ENCODE results near the gene TBC1D2. TPM values are rescaled to one million over a fixed set of nuclear protein-coding genes. Genes with fewer than 3 reads are reported as not detected.

TBC1D2 gene
- total and polyA plus RNA-seq, 2 of the 13 experiments (the other 11 are each of a cell fraction or from before 2014, with no cell fraction given) = 2.0 to 2.8 TPM

DNA sequence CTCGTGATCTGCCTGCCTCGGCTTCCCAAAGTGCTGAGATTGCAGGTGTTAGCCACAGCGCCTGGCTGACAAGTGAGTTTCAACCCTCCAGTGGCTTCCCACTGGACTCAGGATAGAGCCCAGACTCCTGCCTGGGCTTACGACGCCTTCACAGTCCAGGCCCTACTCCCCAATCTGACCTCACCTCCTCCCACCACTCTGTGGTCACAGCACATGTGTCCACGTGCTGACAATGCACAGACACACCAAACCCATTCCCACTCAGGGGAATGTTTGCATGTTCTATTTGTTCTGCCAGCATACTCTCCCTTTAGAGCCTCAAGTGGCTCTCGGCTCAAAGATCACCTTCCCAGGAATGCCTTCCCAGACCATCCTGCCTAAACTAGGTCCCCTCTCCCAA is 105.3 kb downstream of the TBC1D2 start (continued):
- TF ChIP-seq, protein P1, sequence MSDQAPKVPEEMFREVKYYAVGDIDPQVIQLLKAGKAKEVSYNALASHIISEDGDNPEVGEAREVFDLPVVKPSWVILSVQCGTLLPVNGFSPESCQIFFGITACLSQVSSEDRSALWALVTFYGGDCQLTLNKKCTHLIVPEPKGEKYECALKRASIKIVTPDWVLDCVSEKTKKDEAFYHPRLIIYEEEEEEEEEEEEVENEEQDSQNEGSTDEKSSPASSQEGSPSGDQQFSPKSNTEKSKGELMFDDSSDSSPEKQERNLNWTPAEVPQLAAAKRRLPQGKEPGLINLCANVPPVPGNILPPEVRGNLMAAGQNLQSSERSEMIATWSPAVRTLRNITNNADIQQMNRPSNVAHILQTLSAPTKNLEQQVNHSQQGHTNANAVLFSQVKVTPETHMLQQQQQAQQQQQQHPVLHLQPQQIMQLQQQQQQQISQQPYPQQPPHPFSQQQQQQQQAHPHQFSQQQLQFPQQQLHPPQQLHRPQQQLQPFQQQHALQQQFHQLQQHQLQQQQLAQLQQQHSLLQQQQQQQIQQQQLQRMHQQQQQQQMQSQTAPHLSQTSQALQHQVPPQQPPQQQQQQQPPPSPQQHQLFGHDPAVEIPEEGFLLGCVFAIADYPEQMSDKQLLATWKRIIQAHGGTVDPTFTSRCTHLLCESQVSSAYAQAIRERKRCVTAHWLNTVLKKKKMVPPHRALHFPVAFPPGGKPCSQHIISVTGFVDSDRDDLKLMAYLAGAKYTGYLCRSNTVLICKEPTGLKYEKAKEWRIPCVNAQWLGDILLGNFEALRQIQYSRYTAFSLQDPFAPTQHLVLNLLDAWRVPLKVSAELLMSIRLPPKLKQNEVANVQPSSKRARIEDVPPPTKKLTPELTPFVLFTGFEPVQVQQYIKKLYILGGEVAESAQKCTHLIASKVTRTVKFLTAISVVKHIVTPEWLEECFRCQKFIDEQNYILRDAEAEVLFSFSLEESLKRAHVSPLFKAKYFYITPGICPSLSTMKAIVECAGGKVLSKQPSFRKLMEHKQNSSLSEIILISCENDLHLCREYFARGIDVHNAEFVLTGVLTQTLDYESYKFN (CRISPR knock-in tag; conservative IDR thresholded peaks at IDR 0.05) = peak; percentile 57; the same call in 1 of the 2 replicates
- TF ChIP-seq FOXA1 (IDR thresholded peaks at IDR 0.05) (no peak), FOXA1 (CRISPR knock-in tag; IDR thresholded peaks at IDR 0.05) (peak; percentile 37; the same call in 1 of the 2 replicates), ISL2 (CRISPR knock-in tag; IDR thresholded peaks at IDR 0.05) (0 out of 2 replicates have a peak, but pooled peaks have one; percentile 18), REPIN1 (CRISPR knock-in tag; IDR thresholded peaks at IDR 0.05; ENCODE audit: borderline replicate concordance, low read depth) (0 out of 2 replicates have a peak, but pooled peaks have one; percentile 42), SOX6 (IDR thresholded peaks at IDR 0.05) (no peak), SOX6 (CRISPR knock-in tag; IDR thresholded peaks at IDR 0.05) (peak; percentile 60), ZMYM4 (CRISPR knock-in tag; IDR thresholded peaks at IDR 0.05) (peak; percentile 35; the same call in 1 of the 2 replicates), TGIF2 (CRISPR knock-in tag; IDR thresholded peaks at IDR 0.05) (peak; percentile 41; the same call in 1 of the 2 replicates), FOSL2 (CRISPR knock-in tag; IDR thresholded peaks at IDR 0.05) (peak; percentile 47; the same call in 1 of the 2 replicates)
- TF ChIP-seq, protein P2, sequence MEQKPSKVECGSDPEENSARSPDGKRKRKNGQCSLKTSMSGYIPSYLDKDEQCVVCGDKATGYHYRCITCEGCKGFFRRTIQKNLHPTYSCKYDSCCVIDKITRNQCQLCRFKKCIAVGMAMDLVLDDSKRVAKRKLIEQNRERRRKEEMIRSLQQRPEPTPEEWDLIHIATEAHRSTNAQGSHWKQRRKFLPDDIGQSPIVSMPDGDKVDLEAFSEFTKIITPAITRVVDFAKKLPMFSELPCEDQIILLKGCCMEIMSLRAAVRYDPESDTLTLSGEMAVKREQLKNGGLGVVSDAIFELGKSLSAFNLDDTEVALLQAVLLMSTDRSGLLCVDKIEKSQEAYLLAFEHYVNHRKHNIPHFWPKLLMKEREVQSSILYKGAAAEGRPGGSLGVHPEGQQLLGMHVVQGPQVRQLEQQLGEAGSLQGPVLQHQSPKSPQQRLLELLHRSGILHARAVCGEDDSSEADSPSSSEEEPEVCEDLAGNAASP (CRISPR knock-in tag; IDR thresholded peaks at IDR 0.05; ENCODE audit: borderline replicate concordance) = peak; percentile 60
- TF ChIP-seq, protein P3, sequence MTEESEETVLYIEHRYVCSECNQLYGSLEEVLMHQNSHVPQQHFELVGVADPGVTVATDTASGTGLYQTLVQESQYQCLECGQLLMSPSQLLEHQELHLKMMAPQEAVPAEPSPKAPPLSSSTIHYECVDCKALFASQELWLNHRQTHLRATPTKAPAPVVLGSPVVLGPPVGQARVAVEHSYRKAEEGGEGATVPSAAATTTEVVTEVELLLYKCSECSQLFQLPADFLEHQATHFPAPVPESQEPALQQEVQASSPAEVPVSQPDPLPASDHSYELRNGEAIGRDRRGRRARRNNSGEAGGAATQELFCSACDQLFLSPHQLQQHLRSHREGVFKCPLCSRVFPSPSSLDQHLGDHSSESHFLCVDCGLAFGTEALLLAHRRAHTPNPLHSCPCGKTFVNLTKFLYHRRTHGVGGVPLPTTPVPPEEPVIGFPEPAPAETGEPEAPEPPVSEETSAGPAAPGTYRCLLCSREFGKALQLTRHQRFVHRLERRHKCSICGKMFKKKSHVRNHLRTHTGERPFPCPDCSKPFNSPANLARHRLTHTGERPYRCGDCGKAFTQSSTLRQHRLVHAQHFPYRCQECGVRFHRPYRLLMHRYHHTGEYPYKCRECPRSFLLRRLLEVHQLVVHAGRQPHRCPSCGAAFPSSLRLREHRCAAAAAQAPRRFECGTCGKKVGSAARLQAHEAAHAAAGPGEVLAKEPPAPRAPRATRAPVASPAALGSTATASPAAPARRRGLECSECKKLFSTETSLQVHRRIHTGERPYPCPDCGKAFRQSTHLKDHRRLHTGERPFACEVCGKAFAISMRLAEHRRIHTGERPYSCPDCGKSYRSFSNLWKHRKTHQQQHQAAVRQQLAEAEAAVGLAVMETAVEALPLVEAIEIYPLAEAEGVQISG (CRISPR knock-in tag; IDR thresholded peaks at IDR 0.05) = peak; percentile 58; the same call in 1 of the 2 replicates
- TF ChIP-seq, protein P4, sequence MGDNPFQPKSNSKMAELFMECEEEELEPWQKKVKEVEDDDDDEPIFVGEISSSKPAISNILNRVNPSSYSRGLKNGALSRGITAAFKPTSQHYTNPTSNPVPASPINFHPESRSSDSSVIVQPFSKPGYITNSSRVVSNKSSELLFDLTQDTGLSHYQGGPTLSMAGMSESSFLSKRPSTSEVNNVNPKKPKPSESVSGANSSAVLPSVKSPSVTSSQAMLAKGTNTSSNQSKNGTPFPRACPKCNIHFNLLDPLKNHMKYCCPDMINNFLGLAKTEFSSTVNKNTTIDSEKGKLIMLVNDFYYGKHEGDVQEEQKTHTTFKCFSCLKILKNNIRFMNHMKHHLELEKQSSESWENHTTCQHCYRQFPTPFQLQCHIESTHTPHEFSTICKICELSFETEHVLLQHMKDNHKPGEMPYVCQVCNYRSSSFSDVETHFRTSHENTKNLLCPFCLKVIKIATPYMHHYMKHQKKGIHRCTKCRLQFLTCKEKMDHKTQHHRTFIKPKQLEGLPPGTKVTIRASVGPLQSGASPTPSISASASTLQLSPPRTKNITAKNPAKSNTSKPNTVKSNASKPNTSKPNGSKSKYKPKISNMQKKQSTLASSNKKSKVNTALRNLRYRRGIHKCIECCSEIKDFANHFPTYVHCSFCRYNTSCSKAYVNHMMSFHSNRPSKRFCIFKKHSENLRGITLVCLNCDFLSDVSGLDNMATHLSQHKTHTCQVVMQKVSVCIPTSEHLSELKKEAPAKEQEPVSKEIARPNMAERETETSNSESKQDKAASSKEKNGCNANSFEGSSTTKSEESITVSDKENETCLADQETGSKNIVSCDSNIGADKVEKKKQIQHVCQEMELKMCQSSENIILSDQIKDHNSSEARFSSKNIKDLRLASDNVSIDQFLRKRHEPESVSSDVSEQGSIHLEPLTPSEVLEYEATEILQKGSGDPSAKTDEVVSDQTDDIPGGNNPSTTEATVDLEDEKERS (CRISPR knock-in tag; IDR thresholded peaks at IDR 0.05) = no peak
- TF ChIP-seq, protein P5, sequence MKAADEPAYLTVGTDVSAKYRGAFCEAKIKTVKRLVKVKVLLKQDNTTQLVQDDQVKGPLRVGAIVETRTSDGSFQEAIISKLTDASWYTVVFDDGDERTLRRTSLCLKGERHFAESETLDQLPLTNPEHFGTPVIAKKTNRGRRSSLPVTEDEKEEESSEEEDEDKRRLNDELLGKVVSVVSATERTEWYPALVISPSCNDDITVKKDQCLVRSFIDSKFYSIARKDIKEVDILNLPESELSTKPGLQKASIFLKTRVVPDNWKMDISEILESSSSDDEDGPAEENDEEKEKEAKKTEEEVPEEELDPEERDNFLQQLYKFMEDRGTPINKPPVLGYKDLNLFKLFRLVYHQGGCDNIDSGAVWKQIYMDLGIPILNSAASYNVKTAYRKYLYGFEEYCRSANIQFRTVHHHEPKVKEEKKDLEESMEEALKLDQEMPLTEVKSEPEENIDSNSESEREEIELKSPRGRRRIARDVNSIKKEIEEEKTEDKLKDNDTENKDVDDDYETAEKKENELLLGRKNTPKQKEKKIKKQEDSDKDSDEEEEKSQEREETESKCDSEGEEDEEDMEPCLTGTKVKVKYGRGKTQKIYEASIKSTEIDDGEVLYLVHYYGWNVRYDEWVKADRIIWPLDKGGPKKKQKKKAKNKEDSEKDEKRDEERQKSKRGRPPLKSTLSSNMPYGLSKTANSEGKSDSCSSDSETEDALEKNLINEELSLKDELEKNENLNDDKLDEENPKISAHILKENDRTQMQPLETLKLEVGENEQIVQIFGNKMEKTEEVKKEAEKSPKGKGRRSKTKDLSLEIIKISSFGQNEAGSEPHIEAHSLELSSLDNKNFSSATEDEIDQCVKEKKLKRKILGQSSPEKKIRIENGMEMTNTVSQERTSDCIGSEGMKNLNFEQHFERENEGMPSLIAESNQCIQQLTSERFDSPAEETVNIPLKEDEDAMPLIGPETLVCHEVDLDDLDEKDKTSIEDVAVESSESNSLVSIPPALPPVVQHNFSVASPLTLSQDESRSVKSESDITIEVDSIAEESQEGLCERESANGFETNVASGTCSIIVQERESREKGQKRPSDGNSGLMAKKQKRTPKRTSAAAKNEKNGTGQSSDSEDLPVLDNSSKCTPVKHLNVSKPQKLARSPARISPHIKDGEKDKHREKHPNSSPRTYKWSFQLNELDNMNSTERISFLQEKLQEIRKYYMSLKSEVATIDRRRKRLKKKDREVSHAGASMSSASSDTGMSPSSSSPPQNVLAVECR (CRISPR knock-in tag; IDR thresholded peaks at IDR 0.05; ENCODE audit: borderline replicate concordance) = peak; percentile 29; the same call in 1 of the 2 replicates

Measured in HepG2 (cell line).